IPS-11a (cell line): Measurements from ENCODE around the gene PLAAT4.
"Not testable (repeated sequence)": the region's sequence is repeated elsewhere in the genome, so short reads cannot be mapped to it uniquely, and the experiment has no call there.

Source experiments
- H3K4me3 ChIP-seq: one replicate; pipeline ENCODE4 v1.5.1; 2013; ENCODE audit warnings: low read depth, low read length, control low read depth

Gene PLAAT4

GRCh38 chr11:63510360-63511047 is 26.1 kb upstream of the PLAAT4 start:
- H3K4me3 ChIP-seq, result no peak overlapping the region

GRCh38 chr11:63511048-63511748 is 25.4 kb upstream of the PLAAT4 start:
- H3K4me3 ChIP-seq, result no peak overlapping the region

GRCh38 chr11:63512816-63513215 is 23.8 kb upstream of the PLAAT4 start:
- no peak overlapping the region for H3K4me3 ChIP-seq

GRCh38 chr11:63516109-63516508 is 20.5 kb upstream of the PLAAT4 start:
- no peak overlapping the region for H3K4me3 ChIP-seq

GRCh38 chr11:63517156-63517555 is 19.5 kb upstream of the PLAAT4 start:
- no peak overlapping the region for H3K4me3 ChIP-seq

GRCh38 chr11:63518548-63518947 is 18.1 kb upstream of the PLAAT4 start:
- no peak overlapping the region for H3K4me3 ChIP-seq

GRCh38 chr11:63520606-63521170 is 15.9 kb upstream of the PLAAT4 start:
- H3K4me3 ChIP-seq, result no peak overlapping the region

GRCh38 chr11:63521896-63522295 is 14.7 kb upstream of the PLAAT4 start:
- no peak overlapping the region for H3K4me3 ChIP-seq

- H3K4me3 ChIP-seq, result no peak overlapping the region
These were observed 13.5 kb upstream of the PLAAT4 start for GRCh38 chr11:63523151-63523550.

GRCh38 chr11:63527667-63528066 is 8.9 kb upstream of the PLAAT4 start:
- H3K4me3 ChIP-seq, result no peak overlapping the region

- not testable (repeated sequence) for H3K4me3 ChIP-seq
These were observed 8.5 kb upstream of the PLAAT4 start for GRCh38 chr11:63528156-63528555.

GRCh38 chr11:63528729-63529278 is 7.8 kb upstream of the PLAAT4 start:
- H3K4me3 ChIP-seq, result not testable (repeated sequence)

GRCh38 chr11:63529373-63529772 is 7.2 kb upstream of the PLAAT4 start:
- not testable (repeated sequence) for H3K4me3 ChIP-seq

- H3K4me3 ChIP-seq, result no peak overlapping the region
These were observed 6.6 kb upstream of the PLAAT4 start for GRCh38 chr11:63530021-63530420.

GRCh38 chr11:63531074-63531792 is 5.4 kb upstream of the PLAAT4 start:
- H3K4me3 ChIP-seq, result not testable (repeated sequence)

GRCh38 chr11:63532117-63532516 is 4.5 kb upstream of the PLAAT4 start:
- H3K4me3 ChIP-seq, result no peak overlapping the region

GRCh38 chr11:63532799-63533475 is 3.7 kb upstream of the PLAAT4 start:
- H3K4me3 ChIP-seq, result no peak overlapping the region

- no peak overlapping the region for H3K4me3 ChIP-seq
These were observed 2.5 kb upstream of the PLAAT4 start for GRCh38 chr11:63534076-63534475.

- no peak overlapping the region for H3K4me3 ChIP-seq
These were observed 1.6 kb upstream of the PLAAT4 start for GRCh38 chr11:63534895-63535461.

- H3K4me3 ChIP-seq, result no peak overlapping the region
These were observed 874 bp upstream of the PLAAT4 start for GRCh38 chr11:63535734-63536133.
